ENCODE measurements around the gene TRAPPC6A. TPM values are rescaled to one million over a fixed set of nuclear protein-coding genes. Genes with fewer than 3 reads are reported as not detected.

Gene TRAPPC6A
- 158 TPM for polyA plus RNA-seq

GRCh38 chr19:45177817-45178261, at the start of gene TRAPPC6A:
Gene TRAPPC6A, minus strand, starts transcription at chr19:45178237. Its CDS starts 19 bp downstream, at chr19:45178218.
- H3K4me1 Mint-ChIP-seq: peaks cover 0 to 26% (median 19%) of the 10 kb centered on the region in 3 donors
- no peaks in the 10 kb centered on the region for H3K27me3 Mint-ChIP-seq
- H3K9me3 Mint-ChIP-seq: no peaks in the 10 kb centered on the region
- H3K36me3 Mint-ChIP-seq: peaks cover 4% of the 10 kb centered on the region
- H3K4me3 Mint-ChIP-seq: peak within 1 kb of the TSS; percentile 76 to 99 (median 96)
- peak within 1 kb of the TSS; percentile 74 to 98 (median 81) for H3K27ac Mint-ChIP-seq

GRCh38 chr19:45224645-45225044, 46.6 kb upstream of the TRAPPC6A start:
- Mint-ChIP-seq H3K4me3 (no peak overlapping the region), H3K27ac (no peak overlapping the region), H3K36me3 (no peaks in the 10 kb centered on the region), H3K27me3 (peaks cover 19% of the 10 kb centered on the region), H3K4me1 (no peaks in the 10 kb centered on the region), H3K9me3 (no peaks in the 10 kb centered on the region)

- Mint-ChIP-seq H3K27me3 (peaks cover 19% of the 10 kb centered on the region), H3K4me1 (no peaks in the 10 kb centered on the region), H3K36me3 (no peaks in the 10 kb centered on the region), H3K27ac (no peak overlapping the region), H3K4me3 (no peak overlapping the region), H3K9me3 (no peaks in the 10 kb centered on the region)
These were observed 45.8 kb upstream of the TRAPPC6A start for GRCh38 chr19:45223879-45224278.

- no peak overlapping the region for H3K27ac Mint-ChIP-seq
- H3K4me1 Mint-ChIP-seq: no peaks in the 10 kb centered on the region
- no peaks in the 10 kb centered on the region for H3K36me3 Mint-ChIP-seq
- H3K4me3 Mint-ChIP-seq: no peak overlapping the region
- peaks cover 25% of the 10 kb centered on the region for H3K27me3 Mint-ChIP-seq
- H3K9me3 Mint-ChIP-seq: no peaks in the 10 kb centered on the region
These were observed 44.7 kb upstream of the TRAPPC6A start for GRCh38 chr19:45222724-45223123.

- no peak overlapping the region for H3K4me3 Mint-ChIP-seq
- H3K27me3 Mint-ChIP-seq: peaks cover 40% of the 10 kb centered on the region
- H3K9me3 Mint-ChIP-seq: no peaks in the 10 kb centered on the region
- H3K36me3 Mint-ChIP-seq: no peaks in the 10 kb centered on the region
- peaks cover 0 to 5% (median 3%) of the 10 kb centered on the region in 3 donors for H3K4me1 Mint-ChIP-seq
- H3K27ac Mint-ChIP-seq: no peak overlapping the region
These were observed 41.1 kb upstream of the TRAPPC6A start for GRCh38 chr19:45218911-45219743.

GRCh38 chr19:45218426-45218825, 40.4 kb upstream of the TRAPPC6A start:
- Mint-ChIP-seq H3K27me3 (peaks cover 41% of the 10 kb centered on the region), H3K27ac (no peak overlapping the region), H3K4me1 (peaks cover 0 to 5% (median 3%) of the 10 kb centered on the region in 3 donors), H3K36me3 (no peaks in the 10 kb centered on the region), H3K4me3 (peak overlapping the region in 1 of 4 donors; percentile 75), H3K9me3 (no peaks in the 10 kb centered on the region)

- Mint-ChIP-seq H3K36me3 (no peaks in the 10 kb centered on the region), H3K4me1 (peaks cover 0 to 5% (median 3%) of the 10 kb centered on the region in 3 donors), H3K27me3 (peaks cover 41% of the 10 kb centered on the region), H3K4me3 (no peak overlapping the region), H3K27ac (no peak overlapping the region), H3K9me3 (no peaks in the 10 kb centered on the region)
These were observed 39.9 kb upstream of the TRAPPC6A start for GRCh38 chr19:45217957-45218334.

GRCh38 chr19:45217193-45217956, 39.3 kb upstream of the TRAPPC6A start:
- Mint-ChIP-seq H3K27me3 (peaks cover 38% of the 10 kb centered on the region), H3K27ac (peak overlapping the region in 1 of 3 donors; percentile 23), H3K36me3 (no peaks in the 10 kb centered on the region), H3K4me3 (peak overlapping the region in 1 of 4 donors; percentile 23), H3K4me1 (peaks cover 0 to 5% (median 3%) of the 10 kb centered on the region in 3 donors), H3K9me3 (no peaks in the 10 kb centered on the region)

GRCh38 chr19:45216667-45217066, 38.6 kb upstream of the TRAPPC6A start:
- Mint-ChIP-seq H3K27ac (no peak overlapping the region), H3K9me3 (no peaks in the 10 kb centered on the region)

GRCh38 chr19:45215391-45216191, 37.6 kb upstream of the TRAPPC6A start:
- Mint-ChIP-seq H3K9me3 (no peaks in the 10 kb centered on the region), H3K36me3 (no peaks in the 10 kb centered on the region), H3K4me3 (no peak overlapping the region), H3K4me1 (peaks cover 0 to 5% (median 3%) of the 10 kb centered on the region in 3 donors), H3K27ac (no peak overlapping the region), H3K27me3 (peaks cover 33% of the 10 kb centered on the region)

More at GRCh38 chr19:45216667-45217066, 38.6 kb upstream of the TRAPPC6A start:
- Mint-ChIP-seq H3K4me1 (peaks cover 0 to 5% (median 3%) of the 10 kb centered on the region in 3 donors), H3K36me3 (no peaks in the 10 kb centered on the region), H3K27me3 (peaks cover 31% of the 10 kb centered on the region), H3K4me3 (peak overlapping the region in 1 of 4 donors; percentile 23)

GRCh38 chr19:45213031-45213430, 35.0 kb upstream of the TRAPPC6A start:
- no peak overlapping the region for H3K27ac Mint-ChIP-seq
- H3K27me3 Mint-ChIP-seq: peaks cover 24% of the 10 kb centered on the region
- no peaks in the 10 kb centered on the region for H3K36me3 Mint-ChIP-seq
- no peaks in the 10 kb centered on the region for H3K9me3 Mint-ChIP-seq
- H3K4me1 Mint-ChIP-seq: peaks cover 0 to 5% (median 3%) of the 10 kb centered on the region in 3 donors
- H3K4me3 Mint-ChIP-seq: no peak overlapping the region

- Mint-ChIP-seq H3K27me3 (peaks cover 20% of the 10 kb centered on the region), H3K9me3 (no peaks in the 10 kb centered on the region), H3K27ac (no peak overlapping the region), H3K4me3 (no peak overlapping the region), H3K36me3 (no peaks in the 10 kb centered on the region), H3K4me1 (peaks cover 0 to 5% (median 3%) of the 10 kb centered on the region in 3 donors)
These were observed 33.8 kb upstream of the TRAPPC6A start for GRCh38 chr19:45211751-45212381.

GRCh38 chr19:45206328-45206727, 28.3 kb upstream of the TRAPPC6A start:
- Mint-ChIP-seq H3K4me3 (no peak overlapping the region), H3K9me3 (peaks cover 4 to 6% (median 5%) of the 10 kb centered on the region in 3 donors), H3K27ac (no peak overlapping the region)

GRCh38 chr19:45205810-45206209, 27.8 kb upstream of the TRAPPC6A start:
- H3K27ac Mint-ChIP-seq: no peak overlapping the region
- no peaks in the 10 kb centered on the region for H3K36me3 Mint-ChIP-seq
- H3K4me3 Mint-ChIP-seq: no peak overlapping the region
- H3K27me3 Mint-ChIP-seq: peaks cover 3% of the 10 kb centered on the region
- H3K9me3 Mint-ChIP-seq: peaks cover 4 to 6% (median 5%) of the 10 kb centered on the region in 3 donors
- H3K4me1 Mint-ChIP-seq: no peaks in the 10 kb centered on the region

More at GRCh38 chr19:45206328-45206727, 28.3 kb upstream of the TRAPPC6A start:
- Mint-ChIP-seq H3K4me1 (no peaks in the 10 kb centered on the region), H3K36me3 (no peaks in the 10 kb centered on the region), H3K27me3 (peaks cover 5% of the 10 kb centered on the region)

Data from IgD-negative memory B cell (primary cell).